Measurements from ENCODE around the gene TP73.

DNA sequence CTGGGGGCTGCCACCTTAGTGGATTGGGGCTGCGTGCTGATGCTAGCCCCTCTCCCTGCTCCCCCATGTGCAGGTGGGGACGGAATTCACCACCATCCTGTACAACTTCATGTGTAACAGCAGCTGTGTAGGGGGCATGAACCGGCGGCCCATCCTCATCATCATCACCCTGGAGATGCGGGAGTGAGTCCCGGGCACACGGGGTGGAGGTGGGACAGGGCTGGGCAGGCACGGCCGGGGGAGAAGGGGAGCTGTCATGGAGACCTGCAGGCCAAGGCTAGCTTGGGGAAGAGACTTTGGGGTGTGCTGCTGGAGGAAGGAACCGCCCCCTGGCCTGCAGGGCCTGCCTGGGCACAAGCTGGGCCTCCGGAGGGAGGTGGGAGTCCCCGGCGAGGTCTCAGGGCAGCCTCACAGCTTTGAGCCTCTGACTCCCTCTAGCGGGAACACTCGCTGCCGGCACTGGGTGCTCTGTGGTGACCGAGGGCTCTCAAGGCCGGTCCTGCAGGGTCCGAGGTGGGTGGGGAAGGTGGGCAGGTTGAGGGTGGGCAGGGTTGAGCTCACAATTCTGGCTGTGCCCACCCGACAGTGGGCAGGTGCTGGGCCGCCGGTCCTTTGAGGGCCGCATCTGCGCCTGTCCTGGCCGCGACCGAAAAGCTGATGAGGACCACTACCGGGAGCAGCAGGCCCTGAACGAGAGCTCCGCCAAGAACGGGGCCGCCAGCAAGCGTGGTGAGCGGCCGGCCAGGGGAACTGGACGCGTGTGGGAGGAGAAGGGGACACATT is 74.9 kb downstream of the TP73 start:
- TF ChIP-seq, protein P1, sequence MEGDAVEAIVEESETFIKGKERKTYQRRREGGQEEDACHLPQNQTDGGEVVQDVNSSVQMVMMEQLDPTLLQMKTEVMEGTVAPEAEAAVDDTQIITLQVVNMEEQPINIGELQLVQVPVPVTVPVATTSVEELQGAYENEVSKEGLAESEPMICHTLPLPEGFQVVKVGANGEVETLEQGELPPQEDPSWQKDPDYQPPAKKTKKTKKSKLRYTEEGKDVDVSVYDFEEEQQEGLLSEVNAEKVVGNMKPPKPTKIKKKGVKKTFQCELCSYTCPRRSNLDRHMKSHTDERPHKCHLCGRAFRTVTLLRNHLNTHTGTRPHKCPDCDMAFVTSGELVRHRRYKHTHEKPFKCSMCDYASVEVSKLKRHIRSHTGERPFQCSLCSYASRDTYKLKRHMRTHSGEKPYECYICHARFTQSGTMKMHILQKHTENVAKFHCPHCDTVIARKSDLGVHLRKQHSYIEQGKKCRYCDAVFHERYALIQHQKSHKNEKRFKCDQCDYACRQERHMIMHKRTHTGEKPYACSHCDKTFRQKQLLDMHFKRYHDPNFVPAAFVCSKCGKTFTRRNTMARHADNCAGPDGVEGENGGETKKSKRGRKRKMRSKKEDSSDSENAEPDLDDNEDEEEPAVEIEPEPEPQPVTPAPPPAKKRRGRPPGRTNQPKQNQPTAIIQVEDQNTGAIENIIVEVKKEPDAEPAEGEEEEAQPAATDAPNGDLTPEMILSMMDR (IDR thresholded peaks at IDR 0.05 in 2 of 3, conservative IDR thresholded peaks at IDR 0.05 in 1 of 3; ENCODE audit: borderline replicate concordance in 1 of 3, insufficient read depth in 1 of 3, low read depth in 2 of 3, low read length in 2 of 3), result no peak
- TF ChIP-seq EZH2 (IDR thresholded peaks at IDR 0.05) (no peak), POLR2A (IDR thresholded peaks at IDR 0.05; ENCODE audit: borderline replicate concordance, extremely low read depth, insufficient read depth, insufficient read length) (no peak)
